GM12872 (cell line): ENCODE data around the gene NEIL3.

Experiments used
- CTCF ChIP-seq: IDR thresholded peaks from 3 replicates; pipeline ENCODE4 v1.5.1; 2011; ENCODE audit warnings: low read depth, mild to moderate bottlenecking, low read length, moderate library complexity; ENCODE audit not compliant: insufficient read depth

Gene NEIL3

GRCh38 chr4:177309522-177310371 is at the start of gene NEIL3:
Gene NEIL3 (plus strand): TSS chr4:177309874. CDS start chr4:177309954, 80 bp downstream.
- TF ChIP-seq CTCF = no peak

- TF ChIP-seq CTCF = no peak
These were observed 45.9 kb upstream of the NEIL3 start for GRCh38 chr4:177263818-177264217.

GRCh38 chr4:177264788-177265422 is 44.8 kb upstream of the NEIL3 start:
- no peak for TF ChIP-seq CTCF

GRCh38 chr4:177265729-177266128 is 43.9 kb upstream of the NEIL3 start:
- no peak for TF ChIP-seq CTCF

- TF ChIP-seq CTCF = no peak
These were observed 43.2 kb upstream of the NEIL3 start for GRCh38 chr4:177266506-177266905.

GRCh38 chr4:177267911-177268310 is 41.8 kb upstream of the NEIL3 start:
- TF ChIP-seq CTCF = no peak

- TF ChIP-seq CTCF = no peak
These were observed 38.6 kb upstream of the NEIL3 start for GRCh38 chr4:177271091-177271490.
